ENCODE data around the gene SMPD4.
A peak's percentile ranks its signal among the peaks of the same experiment; 100 is the strongest.
"Not testable (repeated sequence)": the region's sequence is repeated elsewhere in the genome, so short reads cannot be mapped to it uniquely, and the experiment has no call there.

SMPD4 gene

DNA sequence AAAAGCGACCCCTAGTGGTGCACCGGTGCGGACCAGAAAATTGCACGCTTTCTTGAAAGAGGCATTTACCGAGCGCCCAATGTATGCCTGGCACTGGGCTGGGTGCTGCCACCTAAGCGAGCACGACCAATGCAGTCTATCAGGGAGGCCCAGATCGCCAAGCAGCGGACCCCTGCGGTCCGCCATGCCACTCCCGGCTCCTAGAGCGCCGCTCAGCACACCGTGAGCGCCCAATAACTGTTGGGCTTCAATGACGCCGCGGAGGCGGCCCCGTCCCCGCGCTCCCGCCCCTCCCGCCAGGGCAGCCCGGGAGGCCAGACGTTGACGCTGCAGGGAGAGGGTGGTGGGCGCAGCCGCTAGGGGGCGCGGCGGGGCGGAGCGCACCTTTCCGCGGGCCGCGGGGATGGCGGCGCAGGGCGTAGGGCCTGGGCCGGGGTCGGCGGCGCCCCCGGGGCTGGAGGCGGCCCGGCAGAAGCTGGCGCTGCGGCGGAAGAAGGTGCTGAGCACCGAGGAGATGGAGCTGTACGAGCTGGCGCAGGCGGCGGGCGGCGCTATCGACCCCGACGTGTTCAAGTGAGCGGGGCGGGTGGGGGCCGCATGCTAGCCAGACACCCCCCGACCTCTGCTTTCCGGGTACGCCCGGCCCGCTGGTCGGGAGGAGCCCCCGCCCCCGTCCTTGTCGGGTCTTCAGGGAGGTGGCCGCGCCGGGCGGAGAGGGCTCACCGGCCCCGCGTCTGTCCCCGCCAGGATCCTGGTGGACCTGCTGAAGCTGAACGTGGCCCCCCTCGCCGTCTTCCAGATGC is 679 bp upstream of the SMPD4 start, which contains the start of gene MZT2B:
TSS of gene MZT2B (plus strand) at position 383 of the 803 bp plus-strand sequence. CDS start at position 404, 21 bp downstream.
- not testable (repeated sequence) for H4K20me1 ChIP-seq (ENCODE audit: insufficient read depth, low read length); H3K9me3 ChIP-seq (ENCODE audit: insufficient read depth, low read length); H3K27me3 ChIP-seq (ENCODE audit: low read depth, low read length); H3K4me1 ChIP-seq (ENCODE audit: low read length); H3K36me3 ChIP-seq (replicated peaks; ENCODE audit: low read depth, low read length)
- peak; percentile 54 for TF ChIP-seq CTCF (IDR thresholded peaks at IDR 0.05; ENCODE audit: low read depth, low read length)
- peak within 1 kb of the TSS; percentile 94 for H3K9ac ChIP-seq (ENCODE audit: low read length)
- H3K4me2 ChIP-seq (ENCODE audit: low read length): peak within 1 kb of the TSS; percentile 99
- H2AFZ ChIP-seq (ENCODE audit: low read depth, low read length): peak within 1 kb of the TSS; percentile 70; the same call in 1 of the 2 replicates
- H3K4me3 ChIP-seq (ENCODE audit: low read length): peak within 1 kb of the TSS; percentile 100
- peak within 1 kb of the TSS; percentile 81 for H3K27ac ChIP-seq (ENCODE audit: low read length)
- H3K79me2 ChIP-seq (ENCODE audit: low read length): peaks cover 77% of the 10 kb centered on the region

DNA sequence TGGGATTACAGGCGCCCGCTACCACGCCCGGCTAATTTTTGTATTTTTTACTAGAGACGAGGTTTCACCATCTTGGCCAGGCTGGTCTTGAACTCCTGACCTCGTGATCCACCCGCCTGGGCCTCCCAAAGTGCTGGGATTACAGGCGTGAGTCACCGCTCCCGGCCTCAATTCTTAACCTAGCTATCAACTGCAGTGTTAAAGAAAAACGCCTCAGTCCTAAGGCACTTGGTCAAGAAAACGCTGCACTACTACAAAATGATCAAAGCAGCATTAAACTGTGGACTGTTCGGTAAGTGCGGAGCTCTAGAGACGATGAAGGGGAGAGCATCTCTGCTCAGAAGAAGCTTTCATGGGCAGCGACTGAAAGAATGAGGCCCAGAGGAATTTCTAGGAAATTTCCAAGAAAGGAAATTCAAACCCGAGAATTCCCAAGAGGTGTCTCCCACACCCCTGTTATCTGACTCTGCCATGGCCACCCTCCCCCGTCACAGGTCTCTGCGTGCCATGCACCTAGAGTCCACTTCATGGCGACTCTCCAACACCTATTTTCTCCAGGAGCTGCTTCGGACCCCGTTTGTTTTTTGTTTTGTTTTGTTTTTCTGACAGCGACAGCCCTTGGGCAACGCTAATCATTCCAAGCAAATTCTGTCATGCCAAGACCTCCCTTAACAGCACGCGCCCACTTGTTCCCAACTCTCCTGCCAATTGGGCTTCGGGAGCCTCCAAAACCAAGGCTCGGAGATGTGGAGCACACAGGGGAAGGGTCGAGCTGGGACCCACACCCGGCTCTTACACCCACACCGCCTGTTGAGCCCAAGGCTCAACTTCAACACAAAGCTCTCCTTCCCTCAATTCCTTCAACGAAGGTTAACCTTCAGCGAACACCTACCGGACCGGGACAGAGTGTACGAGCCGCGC is 738 bp downstream of the SMPD4 start:
- H3K27ac ChIP-seq (ENCODE audit: low read length): peak overlapping the region; percentile 81
- peak overlapping the region; percentile 100 for H3K4me3 ChIP-seq (ENCODE audit: low read length)
- H3K4me2 ChIP-seq (ENCODE audit: low read length): peak overlapping the region; percentile 84
- not testable (repeated sequence) for H3K36me3 ChIP-seq (replicated peaks; ENCODE audit: low read depth, low read length); H3K9me3 ChIP-seq (ENCODE audit: insufficient read depth, low read length); H3K27me3 ChIP-seq (ENCODE audit: low read depth, low read length); H2AFZ ChIP-seq (ENCODE audit: low read depth, low read length); H4K20me1 ChIP-seq (ENCODE audit: insufficient read depth, low read length); H3K4me1 ChIP-seq (ENCODE audit: low read length)
- H3K79me2 ChIP-seq (ENCODE audit: low read length): peaks cover 85% of the 10 kb centered on the region
- H3K9ac ChIP-seq (ENCODE audit: low read length): peak overlapping the region; percentile 94

GRCh38 chr2:130174866-130175265 is 6.5 kb downstream of the SMPD4 start:
- H3K9ac ChIP-seq (ENCODE audit: low read length); H3K27me3 ChIP-seq (ENCODE audit: low read depth, low read length): not testable (repeated sequence)

DNA sequence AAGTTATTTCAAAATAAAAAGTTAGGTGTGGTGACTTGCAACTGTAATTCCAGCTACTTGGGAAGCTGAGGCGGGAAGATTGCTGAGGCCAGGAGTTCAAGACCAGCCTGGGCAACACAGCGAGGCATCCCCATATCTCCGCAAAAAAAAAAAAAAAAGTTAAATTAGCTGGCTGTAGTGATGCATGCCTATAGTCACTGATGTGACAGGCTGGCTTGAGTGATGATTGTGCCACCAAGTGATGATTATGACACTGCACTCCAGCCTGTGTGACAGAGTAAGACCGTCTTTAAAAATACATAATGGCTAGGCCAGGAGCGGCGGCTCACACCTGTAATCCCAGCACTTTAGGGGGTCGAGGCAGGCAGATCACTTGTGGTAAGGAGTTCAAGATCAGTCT is 11.5 kb downstream of the SMPD4 start:
- Histone ChIP-seq H3K9ac (ENCODE audit: low read length) (no peak overlapping the region), H3K27ac (ENCODE audit: low read length) (no peak overlapping the region), H3K36me3 (replicated peaks; ENCODE audit: low read depth, low read length) (peaks cover 4% of the 10 kb centered on the region), H3K79me2 (ENCODE audit: low read length) (peaks cover 3% of the 10 kb centered on the region; the same call in 1 of the 2 replicates), H2AFZ (ENCODE audit: low read depth, low read length) (no peak overlapping the region), H3K4me3 (ENCODE audit: low read length) (no peak overlapping the region), H3K4me2 (ENCODE audit: low read length) (no peak overlapping the region), H4K20me1 (ENCODE audit: insufficient read depth, low read length) (no peaks in the 10 kb centered on the region), H3K27me3 (ENCODE audit: low read depth, low read length) (no peaks in the 10 kb centered on the region), H3K9me3 (ENCODE audit: insufficient read depth, low read length) (no peaks in the 10 kb centered on the region), H3K4me1 (ENCODE audit: low read length) (no peaks in the 10 kb centered on the region)
- TF ChIP-seq EZH2phosphoT487 (IDR thresholded peaks at IDR 0.05; ENCODE audit: low read depth) (no peak), CTCF (IDR thresholded peaks at IDR 0.05; ENCODE audit: low read depth, low read length) (no peak)

More at GRCh38 chr2:130174866-130175265, 6.5 kb downstream of the SMPD4 start:
- peak overlapping the region; percentile 28 for H3K27ac ChIP-seq (ENCODE audit: low read length)
- not testable (repeated sequence) for H3K4me3 ChIP-seq (ENCODE audit: low read length); H3K4me2 ChIP-seq (ENCODE audit: low read length); H3K4me1 ChIP-seq (ENCODE audit: low read length); H2AFZ ChIP-seq (ENCODE audit: low read depth, low read length); H3K36me3 ChIP-seq (replicated peaks; ENCODE audit: low read depth, low read length); H4K20me1 ChIP-seq (ENCODE audit: insufficient read depth, low read length); H3K9me3 ChIP-seq (ENCODE audit: insufficient read depth, low read length)
- H3K79me2 ChIP-seq (ENCODE audit: low read length): peaks cover 50% of the 10 kb centered on the region

DNA sequence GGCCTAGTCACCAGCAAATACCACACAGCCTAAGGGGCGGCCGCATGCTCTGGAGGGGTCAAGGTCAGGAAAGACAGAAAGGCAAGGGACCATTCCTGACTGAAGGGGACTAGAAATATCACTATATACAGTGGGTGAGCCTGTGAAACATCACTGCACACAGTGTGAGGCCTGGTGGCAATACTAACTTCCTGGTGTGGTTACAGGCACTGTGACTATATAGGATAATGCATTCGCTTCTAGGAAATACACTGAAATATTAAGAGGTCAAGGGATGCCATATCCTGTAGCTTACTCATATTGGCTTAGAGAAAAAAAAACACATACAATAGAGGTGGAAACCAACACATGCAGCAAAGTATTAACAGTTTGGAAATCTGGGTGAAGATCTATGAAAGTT is 12.2 kb downstream of the SMPD4 start:
- not testable (repeated sequence) for H2AFZ ChIP-seq (ENCODE audit: low read depth, low read length); H3K27ac ChIP-seq (ENCODE audit: low read length); H3K4me2 ChIP-seq (ENCODE audit: low read length); H3K36me3 ChIP-seq (replicated peaks; ENCODE audit: low read depth, low read length); H3K4me3 ChIP-seq (ENCODE audit: low read length); H3K27me3 ChIP-seq (ENCODE audit: low read depth, low read length); H4K20me1 ChIP-seq (ENCODE audit: insufficient read depth, low read length); H3K79me2 ChIP-seq (ENCODE audit: low read length); H3K9ac ChIP-seq (ENCODE audit: low read length); H3K4me1 ChIP-seq (ENCODE audit: low read length); H3K9me3 ChIP-seq (ENCODE audit: insufficient read depth, low read length)

- H3K4me2 ChIP-seq (ENCODE audit: low read length); H4K20me1 ChIP-seq (ENCODE audit: insufficient read depth, low read length); H3K4me1 ChIP-seq (ENCODE audit: low read length); H2AFZ ChIP-seq (ENCODE audit: low read depth, low read length); H3K27ac ChIP-seq (ENCODE audit: low read length); H3K9me3 ChIP-seq (ENCODE audit: insufficient read depth, low read length); H3K27me3 ChIP-seq (ENCODE audit: low read depth, low read length); H3K9ac ChIP-seq (ENCODE audit: low read length); H3K4me3 ChIP-seq (ENCODE audit: low read length); H3K79me2 ChIP-seq (ENCODE audit: low read length); H3K36me3 ChIP-seq (replicated peaks; ENCODE audit: low read depth, low read length): not testable (repeated sequence)
Observed at GRCh38 chr2:130166611-130167010, 14.8 kb downstream of the SMPD4 start.
